ENCODE measurements around the gene SCUBE1.

SCUBE1 gene

GRCh38 chr22:43252319-43252718, 90.9 kb downstream of the SCUBE1 start:
- Mint-ChIP-seq H3K4me1 (peaks cover 11% of the 10 kb centered on the region), H3K36me3 (ENCODE audit: low read depth) (peaks cover 9% of the 10 kb centered on the region), H3K27ac (no peak overlapping the region), H3K9me3 (no peaks in the 10 kb centered on the region), H3K27me3 (ENCODE audit: low read depth) (peaks cover 38% of the 10 kb centered on the region), H3K4me3 (no peak overlapping the region)
- no peak for TF ChIP-seq CTCF (IDR thresholded peaks at IDR 0.05; ENCODE audit: unreplicated experiment in 3 of 3)

DNA sequence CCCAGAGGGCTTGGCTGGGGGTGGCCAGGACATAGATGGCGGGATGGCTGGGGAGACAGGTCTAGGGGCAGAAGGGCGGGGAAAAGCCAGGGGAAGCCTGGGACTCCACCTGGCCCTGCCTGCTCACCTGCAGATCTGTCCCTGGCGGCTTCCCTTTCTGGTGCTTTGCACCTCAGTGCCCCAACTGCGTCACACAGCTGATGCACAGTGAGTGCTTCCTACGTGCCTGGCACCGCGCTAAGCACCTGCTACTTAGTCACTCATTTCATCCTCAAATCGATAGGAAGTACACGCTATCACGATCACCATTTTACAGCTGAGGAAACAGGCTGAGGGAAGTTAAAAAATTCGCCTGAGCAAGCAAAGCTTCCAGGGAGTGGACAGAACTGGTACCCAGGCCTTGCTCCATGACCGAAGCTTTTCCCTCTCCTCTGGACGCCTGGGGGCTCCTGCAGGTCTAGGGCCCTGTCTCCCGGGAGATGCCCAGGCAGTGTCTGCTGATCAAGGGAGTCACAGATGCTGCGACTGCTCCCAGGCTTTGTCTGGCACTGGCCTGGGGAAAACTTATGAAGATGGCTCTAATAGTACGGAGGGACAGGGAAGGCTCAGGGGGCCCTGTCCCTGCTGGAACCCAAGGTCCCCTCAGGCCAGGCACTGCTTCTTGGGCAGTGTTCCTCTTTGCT, 93.2 kb downstream of the SCUBE1 start:
- Mint-ChIP-seq H3K27ac (no peak overlapping the region), H3K4me1 (no peaks in the 10 kb centered on the region), H3K4me3 (no peak overlapping the region), H3K36me3 (ENCODE audit: low read depth) (peaks cover 6% of the 10 kb centered on the region), H3K27me3 (ENCODE audit: low read depth) (peaks cover 30% of the 10 kb centered on the region), H3K9me3 (no peaks in the 10 kb centered on the region)
- no peak for TF ChIP-seq CTCF (IDR thresholded peaks at IDR 0.05; ENCODE audit: unreplicated experiment in 3 of 3)

DNA sequence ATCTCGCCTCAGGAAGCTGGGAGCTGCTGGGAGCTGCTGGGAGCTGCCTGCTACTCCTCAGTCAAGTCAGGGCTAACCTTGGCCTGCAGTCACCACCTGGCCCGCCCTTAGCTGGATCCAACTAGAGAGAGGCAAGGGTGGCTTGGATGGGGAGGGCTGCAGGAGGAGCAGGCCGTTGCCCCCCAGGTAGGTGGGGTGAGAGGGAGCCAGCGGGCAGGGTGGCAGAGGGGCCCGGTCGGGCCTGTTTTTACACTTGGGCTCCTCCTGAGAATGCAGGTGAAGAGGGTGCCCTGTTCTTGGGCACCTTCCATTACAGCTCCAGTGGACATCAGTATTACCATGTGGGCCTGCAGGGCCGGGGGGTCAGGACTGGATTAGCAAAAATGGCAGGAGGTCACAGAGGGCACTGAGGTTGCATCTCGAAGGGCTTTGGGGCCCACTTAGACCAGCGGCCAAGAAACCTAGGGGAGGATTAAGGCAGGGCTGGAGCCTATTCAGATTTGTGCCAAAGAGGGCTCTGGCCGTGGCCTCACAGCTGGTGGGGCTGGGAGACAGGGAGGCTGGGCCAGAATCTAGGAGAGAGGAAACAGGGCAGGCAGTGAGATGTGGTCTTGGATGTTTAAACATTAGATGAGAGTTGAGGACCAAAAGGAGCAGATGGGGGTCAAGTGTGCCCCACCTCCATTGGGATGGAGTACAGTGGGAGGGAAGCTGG, 95.5 kb downstream of the SCUBE1 start:
- Mint-ChIP-seq H3K27ac (no peak overlapping the region), H3K36me3 (ENCODE audit: low read depth) (no peaks in the 10 kb centered on the region), H3K4me3 (no peak overlapping the region), H3K4me1 (no peaks in the 10 kb centered on the region), H3K9me3 (no peaks in the 10 kb centered on the region), H3K27me3 (ENCODE audit: low read depth) (peaks cover 19% of the 10 kb centered on the region)
- no peak for TF ChIP-seq CTCF (IDR thresholded peaks at IDR 0.05; ENCODE audit: unreplicated experiment in 3 of 3)

- H3K36me3 Mint-ChIP-seq (ENCODE audit: low read depth): no peaks in the 10 kb centered on the region
- no peaks in the 10 kb centered on the region for H3K4me1 Mint-ChIP-seq
- H3K27ac Mint-ChIP-seq: no peak overlapping the region
- no peak overlapping the region for H3K4me3 Mint-ChIP-seq
- peaks cover 12% of the 10 kb centered on the region for H3K27me3 Mint-ChIP-seq (ENCODE audit: low read depth)
- no peaks in the 10 kb centered on the region for H3K9me3 Mint-ChIP-seq
- no peak for TF ChIP-seq CTCF (IDR thresholded peaks at IDR 0.05; ENCODE audit: unreplicated experiment in 3 of 3)
Measured at GRCh38 chr22:43246188-43246587, 97.0 kb downstream of the SCUBE1 start.

GRCh38 chr22:43245717-43246116, 97.5 kb downstream of the SCUBE1 start:
- H3K36me3 Mint-ChIP-seq (ENCODE audit: low read depth): no peaks in the 10 kb centered on the region
- TF ChIP-seq CTCF (IDR thresholded peaks at IDR 0.05; ENCODE audit: unreplicated experiment in 3 of 3): no peak
- no peak overlapping the region for H3K4me3 Mint-ChIP-seq
- peaks cover 12% of the 10 kb centered on the region for H3K27me3 Mint-ChIP-seq (ENCODE audit: low read depth)
- no peaks in the 10 kb centered on the region for H3K4me1 Mint-ChIP-seq
- H3K27ac Mint-ChIP-seq: no peak overlapping the region
- no peaks in the 10 kb centered on the region for H3K9me3 Mint-ChIP-seq
